Mesothelial cell of epicardium (in vitro differentiated cells): ENCODE data around the gene PDLIM3. TPM values are rescaled to one million over a fixed set of nuclear protein-coding genes. Genes with fewer than 3 reads are reported as not detected.

Experiments
- DNase-seq, 2 experiments: peaks; one replicate each; pipeline ENCODE4 v3.0.0; 2021; ENCODE audit warnings: low spot score in 2 of 2; ENCODE audit not compliant: unreplicated experiment in 2 of 2
- H3K27ac Mint-ChIP-seq: 2 replicates; pipeline ENCODE4 v1.8.0; 2021; ENCODE audit warnings: mixed read lengths
- H3K27me3 Mint-ChIP-seq: 2 replicates; pipeline ENCODE4 v1.8.0; 2021; ENCODE audit warnings: low read depth, mixed read lengths
- H3K36me3 Mint-ChIP-seq: 2 replicates; pipeline ENCODE4 v1.8.0; 2021; ENCODE audit warnings: mixed read lengths
- H3K4me1 Mint-ChIP-seq: 2 replicates; pipeline ENCODE4 v1.8.0; 2021; ENCODE audit warnings: mixed read lengths
- H3K4me3 Mint-ChIP-seq: 2 replicates; pipeline ENCODE4 v1.8.0; 2021; ENCODE audit warnings: mild to moderate bottlenecking, moderate library complexity, mixed read lengths
- H3K9me3 Mint-ChIP-seq: 2 replicates; pipeline ENCODE4 v1.8.0; 2021; ENCODE audit warnings: mixed read lengths
- total RNA-seq: library from RNA; stranded (reverse); gene quantifications from 3 replicates; pipeline ENCODE4 v1.2.1, GENCODE V29; 2021
- TF ChIP-seq, protein P1 (sequence below): fragments of 200-600 bp; sonication (generic); IDR thresholded peaks from one replicate; pipeline ENCODE4 v1.5.0; 2021; ENCODE audit warnings: antibody characterized with exemption; ENCODE audit not compliant: unreplicated experiment

PDLIM3 gene
- total RNA-seq, 1 donor from 2014 or later = 11.2 TPM

DNA sequence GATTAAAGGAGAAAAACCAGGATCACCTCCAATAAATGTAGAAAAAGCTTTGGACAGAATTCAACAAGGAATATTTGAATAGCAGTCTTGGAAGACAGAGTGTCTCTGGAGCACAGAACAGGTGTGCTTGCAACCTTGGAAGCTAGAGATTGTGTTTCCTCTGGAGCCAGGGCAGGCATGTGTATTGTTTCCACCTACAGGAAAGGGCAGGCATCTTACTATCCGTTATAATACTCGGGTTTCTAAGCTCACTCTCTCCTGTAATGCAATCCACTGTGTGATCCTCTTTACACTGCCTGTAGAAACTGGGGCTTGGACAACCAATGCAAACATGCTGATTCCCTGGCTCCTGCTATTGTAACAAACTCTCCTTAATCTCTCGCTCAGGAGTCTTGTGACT is 78.2 kb downstream of the PDLIM3 start:
- Mint-ChIP-seq H3K27me3 (no peaks in the 10 kb centered on the region), H3K36me3 (no peaks in the 10 kb centered on the region), H3K4me1 (no peaks in the 10 kb centered on the region), H3K4me3 (no peak overlapping the region), H3K9me3 (no peaks in the 10 kb centered on the region), H3K27ac (no peak overlapping the region)
- TF ChIP-seq, protein P1, sequence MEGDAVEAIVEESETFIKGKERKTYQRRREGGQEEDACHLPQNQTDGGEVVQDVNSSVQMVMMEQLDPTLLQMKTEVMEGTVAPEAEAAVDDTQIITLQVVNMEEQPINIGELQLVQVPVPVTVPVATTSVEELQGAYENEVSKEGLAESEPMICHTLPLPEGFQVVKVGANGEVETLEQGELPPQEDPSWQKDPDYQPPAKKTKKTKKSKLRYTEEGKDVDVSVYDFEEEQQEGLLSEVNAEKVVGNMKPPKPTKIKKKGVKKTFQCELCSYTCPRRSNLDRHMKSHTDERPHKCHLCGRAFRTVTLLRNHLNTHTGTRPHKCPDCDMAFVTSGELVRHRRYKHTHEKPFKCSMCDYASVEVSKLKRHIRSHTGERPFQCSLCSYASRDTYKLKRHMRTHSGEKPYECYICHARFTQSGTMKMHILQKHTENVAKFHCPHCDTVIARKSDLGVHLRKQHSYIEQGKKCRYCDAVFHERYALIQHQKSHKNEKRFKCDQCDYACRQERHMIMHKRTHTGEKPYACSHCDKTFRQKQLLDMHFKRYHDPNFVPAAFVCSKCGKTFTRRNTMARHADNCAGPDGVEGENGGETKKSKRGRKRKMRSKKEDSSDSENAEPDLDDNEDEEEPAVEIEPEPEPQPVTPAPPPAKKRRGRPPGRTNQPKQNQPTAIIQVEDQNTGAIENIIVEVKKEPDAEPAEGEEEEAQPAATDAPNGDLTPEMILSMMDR = no peak
- no peak for DNase-seq

DNA sequence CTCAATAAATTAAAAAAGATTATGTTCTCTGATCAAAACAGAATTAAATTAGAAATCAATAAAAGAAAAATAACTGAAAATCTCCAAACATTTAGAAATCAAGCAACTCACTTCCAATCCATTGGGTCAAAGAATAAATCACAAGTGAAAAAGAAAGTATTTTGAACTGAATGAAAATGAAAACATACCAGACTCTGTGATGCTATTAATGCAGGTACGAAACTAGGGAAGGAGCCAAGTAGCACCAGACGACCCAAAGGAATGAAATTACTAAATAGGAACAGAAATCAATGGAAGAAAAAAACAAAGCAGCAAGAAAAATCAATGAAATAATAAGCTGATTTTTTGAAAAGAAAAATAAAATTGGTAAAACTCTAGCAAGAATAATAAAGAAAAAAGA is 79.2 kb downstream of the PDLIM3 start:
- H3K27ac Mint-ChIP-seq = no peak overlapping the region
- TF ChIP-seq, protein P1 = no peak

More for the DNA sequence above, 79.2 kb downstream of the PDLIM3 start:
- H3K4me1 Mint-ChIP-seq = no peaks in the 10 kb centered on the region
- DNase-seq = no peak
- H3K9me3 Mint-ChIP-seq = no peaks in the 10 kb centered on the region
- H3K4me3 Mint-ChIP-seq = no peak overlapping the region
- no peaks in the 10 kb centered on the region for H3K36me3 Mint-ChIP-seq
- no peaks in the 10 kb centered on the region for H3K27me3 Mint-ChIP-seq

Other genes with a start within 250 kb of the PDLIM3 start
- gene LRP2BP, start 139.6 kb downstream of the PDLIM3 start, total RNA-seq = 1.4 to 1.9 TPM (median 1.6 TPM) in 3 replicates
- gene ANKRD37, start 138.7 kb downstream of the PDLIM3 start, total RNA-seq = 3.5 to 3.7 TPM (median 3.5 TPM) in 3 replicates
- 30.6 to 37.2 TPM (median 36.1 TPM) in 3 replicates for gene UFSP2, start 109.5 kb downstream of the PDLIM3 start, total RNA-seq
- gene CCDC110, start 63.8 kb downstream of the PDLIM3 start, total RNA-seq = 0.84 to 2.0 TPM (median 1.0 TPM) in 3 replicates